Small intestine (tissue), 7 donors: ENCODE results near the gene TMEM9. TPM values are rescaled to one million over a fixed set of nuclear protein-coding genes. Genes with fewer than 3 reads are reported as not detected.

Experiments used
- DNase-seq, 2 donors: peaks; one replicate each; pipeline versions ENCODE4 v3.0.0 to v3.0.0-alpha.2; 2013
- FAIRE-seq: peaks from 2 replicates; lab custom pipeline; 2012; peaks lifted over from hg19 to GRCh38; lab: Jason Lieb, UNC
- H3K27ac ChIP-seq, 3 donors: one replicate each; pipeline ENCODE4 v1.5.1; 2013; ENCODE audit warnings: low read length in 2 of 3, mild to moderate bottlenecking in 2 of 3, control low read depth in 1 of 3, inconsistent platforms in 1 of 3, low read depth in 1 of 3, moderate library complexity in 1 of 3
- H3K27me3 ChIP-seq, 3 donors: one replicate each; pipeline ENCODE4 v1.6.1; 2013; ENCODE audit warnings: low read length in 3 of 3, inconsistent platforms in 1 of 3; ENCODE audit not compliant: control insufficient read depth in 3 of 3, insufficient read depth in 3 of 3
- H3K36me3 ChIP-seq, 3 donors: one replicate each; pipeline ENCODE4 v1.6.1; 2013; ENCODE audit warnings: low read length in 3 of 3, inconsistent platforms in 1 of 3, low read depth in 1 of 3, mild to moderate bottlenecking in 1 of 3, moderate library complexity in 1 of 3; ENCODE audit not compliant: control insufficient read depth in 3 of 3, insufficient read depth in 2 of 3
- H3K4me1 ChIP-seq, 3 donors: one replicate each; pipeline ENCODE4 v1.6.1; 2013; ENCODE audit warnings: low read length in 2 of 3, inconsistent platforms in 1 of 3, low read depth in 1 of 3, mild to moderate bottlenecking in 1 of 3, moderate library complexity in 1 of 3; ENCODE audit not compliant: control insufficient read depth in 3 of 3, insufficient read depth in 2 of 3
- H3K4me3 ChIP-seq, 3 donors: one replicate each; pipeline ENCODE4 v1.5.1; 2013; ENCODE audit warnings: low read length in 3 of 3, control low read depth in 1 of 3, inconsistent platforms in 1 of 3, low read depth in 1 of 3, mild to moderate bottlenecking in 1 of 3, moderate library complexity in 1 of 3
- H3K9me3 ChIP-seq, 2 donors: one replicate each; pipeline ENCODE4 v1.6.1; 2013; ENCODE audit warnings: low read depth in 1 of 2, low read length in 1 of 2; ENCODE audit not compliant: control insufficient read depth in 2 of 2, insufficient read depth in 1 of 2
- WGBS, 3 donors: extraction: QIAGEN DNeasy Blood & Tissue Kit; methylation state at CpG; one replicate each; pipeline ENCODE4 v1.1.7; 2013; 5-methylcytosine and 5-hydroxymethylcytosine counted together
- polyA plus RNA-seq, 4 donors: library from polyadenylated mRNA; stranded (reverse) in 3 of 4; unstranded in 1 of 4; fragments of 200-250 nt in 3 of 4; fragments of 120-200 nt in 1 of 4; gene quantifications; one replicate each; pipeline versions ENCODE4 v1.2.1 to v1.2.3, GENCODE V29; 2013
- donor health status: healthy with polysubstance abuse.
- donor health status: control.
- donor health status: control.
- donor health status: Bipolar disorder and iron deficiency.
- donor health status: healthy.

Gene TMEM9
- polyA plus RNA-seq, 4 donors: 6.3 to 58.5 (median 31.5) TPM

GRCh38 chr1:201096977-201097856 is 57.1 kb downstream of the TMEM9 start:
- Histone ChIP-seq H3K36me3 (no peaks in the 10 kb centered on the region), H3K4me1 (no peaks in the 10 kb centered on the region), H3K27ac (no peak overlapping the region), H3K9me3 (no peaks in the 10 kb centered on the region), H3K27me3 (peaks cover 0 to 5% (median 0%) of the 10 kb centered on the region in 3 donors), H3K4me3 (no peak overlapping the region)
- WGBS, 3 donors: 81 to 86% (median 83%) methylated on average over 17 of the region's 17 CpGs
- no peak for FAIRE-seq
- no peak for DNase-seq

- no peak overlapping the region for H3K27ac ChIP-seq
- FAIRE-seq: no peak
- peaks cover 0 to 5% (median 2%) of the 10 kb centered on the region in 3 donors for H3K27me3 ChIP-seq
- H3K9me3 ChIP-seq: no peaks in the 10 kb centered on the region
- no peaks in the 10 kb centered on the region for H3K4me1 ChIP-seq
- H3K36me3 ChIP-seq: no peaks in the 10 kb centered on the region
- no peak for DNase-seq
- no peak overlapping the region for H3K4me3 ChIP-seq
- 72 to 81% (median 74%) methylated on average over 5 of the region's 5 CpGs for WGBS, 3 donors
Observed at GRCh38 chr1:201096041-201096461, 58.2 kb downstream of the TMEM9 start.

GRCh38 chr1:201095581-201095980 is 58.7 kb downstream of the TMEM9 start:
- Histone ChIP-seq H3K4me3 (no peak overlapping the region), H3K9me3 (no peaks in the 10 kb centered on the region), H3K27me3 (peaks cover 0 to 5% (median 2%) of the 10 kb centered on the region in 3 donors), H3K36me3 (no peaks in the 10 kb centered on the region), H3K27ac (no peak overlapping the region), H3K4me1 (no peaks in the 10 kb centered on the region)
- WGBS, 3 donors: 84 to 94% (median 90%) methylated on average over 2 of the region's 2 CpGs
- no peak for DNase-seq
- no peak for FAIRE-seq

GRCh38 chr1:201094832-201095231 is 59.4 kb downstream of the TMEM9 start:
- DNase-seq: no peak
- 66 to 74% (median 70%) methylated on average over 4 of the region's 4 CpGs for WGBS, 3 donors
- no peaks in the 10 kb centered on the region for H3K9me3 ChIP-seq

GRCh38 chr1:201093962-201094361 is 60.3 kb downstream of the TMEM9 start:
- DNase-seq (no peak), FAIRE-seq (no peak)
- Histone ChIP-seq H3K36me3 (no peaks in the 10 kb centered on the region), H3K4me3 (no peak overlapping the region), H3K27ac (no peak overlapping the region), H3K27me3 (peaks cover 0 to 5% (median 2%) of the 10 kb centered on the region in 3 donors), H3K4me1 (no peaks in the 10 kb centered on the region), H3K9me3 (no peaks in the 10 kb centered on the region)
- 61 to 73% (median 70%) methylated on average over 7 of the region's 7 CpGs for WGBS, 3 donors

More at GRCh38 chr1:201094832-201095231, 59.4 kb downstream of the TMEM9 start:
- Histone ChIP-seq H3K4me1 (no peaks in the 10 kb centered on the region), H3K4me3 (no peak overlapping the region), H3K27ac (no peak overlapping the region), H3K27me3 (peaks cover 0 to 5% (median 2%) of the 10 kb centered on the region in 3 donors), H3K36me3 (no peaks in the 10 kb centered on the region)
- FAIRE-seq: no peak

- Histone ChIP-seq H3K4me1 (no peaks in the 10 kb centered on the region), H3K36me3 (no peaks in the 10 kb centered on the region), H3K4me3 (no peak overlapping the region), H3K9me3 (no peaks in the 10 kb centered on the region), H3K27me3 (peaks cover 0 to 3% (median 2%) of the 10 kb centered on the region in 3 donors), H3K27ac (no peak overlapping the region)
- WGBS, 3 donors: 87 to 91% (median 90%) methylated on average over 7 of the region's 7 CpGs
- no peak for FAIRE-seq
- DNase-seq: no peak
Observed at GRCh38 chr1:201093561-201093960, 60.7 kb downstream of the TMEM9 start.

GRCh38 chr1:201092738-201093137 is 61.5 kb downstream of the TMEM9 start:
- H3K36me3 ChIP-seq: no peaks in the 10 kb centered on the region
- no peak for FAIRE-seq
- H3K4me3 ChIP-seq: no peak overlapping the region
- peaks cover 0 to 3% (median 2%) of the 10 kb centered on the region in 3 donors for H3K27me3 ChIP-seq
- WGBS, 3 donors: 77 to 88% (median 82%) methylated on average over 3 of the region's 3 CpGs
- DNase-seq: no peak
- H3K9me3 ChIP-seq: no peaks in the 10 kb centered on the region
- H3K27ac ChIP-seq: no peak overlapping the region
- no peaks in the 10 kb centered on the region for H3K4me1 ChIP-seq

- WGBS, 3 donors: 77 to 81% (median 79%) methylated on average over 4 of the region's 4 CpGs
- no peaks in the 10 kb centered on the region for H3K4me1 ChIP-seq
- H3K9me3 ChIP-seq: no peaks in the 10 kb centered on the region
- no peaks in the 10 kb centered on the region for H3K36me3 ChIP-seq
- no peak overlapping the region for H3K27ac ChIP-seq
- no peak overlapping the region for H3K4me3 ChIP-seq
- DNase-seq: no peak
- H3K27me3 ChIP-seq: peaks cover 0 to 2% (median 0%) of the 10 kb centered on the region in 3 donors
- no peak for FAIRE-seq
Observed at GRCh38 chr1:201091256-201091655, 63.0 kb downstream of the TMEM9 start.
